ENCODE measurements around the gene PCTP.

The PCTP gene

GRCh38 chr17:55818451-55819375 lies 67.9 kb downstream of the PCTP start:
- no peaks in the 10 kb centered on the region for H3K4me1 ChIP-seq (ENCODE audit: insufficient read depth, poor library complexity, severe bottlenecking)
- DNase-seq (ENCODE audit: low spot score) (no peak), ATAC-seq (ENCODE audit: low read depth) (no peak)
- no peaks in the 10 kb centered on the region for H3K36me3 ChIP-seq (ENCODE audit: low read depth)
- H3K9me3 ChIP-seq (ENCODE audit: severe bottlenecking), result no peaks in the 10 kb centered on the region
- no peak for TF ChIP-seq CTCF (IDR thresholded peaks at IDR 0.05; ENCODE audit: poor library complexity, severe bottlenecking)
- H3K27ac ChIP-seq (ENCODE audit: poor library complexity, severe bottlenecking), result no peak overlapping the region
- no peaks in the 10 kb centered on the region for H3K27me3 ChIP-seq (ENCODE audit: insufficient read depth, poor library complexity, severe bottlenecking)
- no peak overlapping the region for H3K4me3 ChIP-seq (ENCODE audit: severe bottlenecking)

GRCh38 chr17:55820675-55821074 lies 69.8 kb downstream of the PCTP start:
- ATAC-seq (ENCODE audit: low read depth), result no peak
- Histone ChIP-seq H3K9me3 (ENCODE audit: severe bottlenecking) (no peaks in the 10 kb centered on the region), H3K4me3 (ENCODE audit: severe bottlenecking) (no peak overlapping the region), H3K27me3 (ENCODE audit: insufficient read depth, poor library complexity, severe bottlenecking) (no peaks in the 10 kb centered on the region), H3K27ac (ENCODE audit: poor library complexity, severe bottlenecking) (no peak overlapping the region), H3K4me1 (ENCODE audit: insufficient read depth, poor library complexity, severe bottlenecking) (no peaks in the 10 kb centered on the region), H3K36me3 (ENCODE audit: low read depth) (no peaks in the 10 kb centered on the region)
- DNase-seq (ENCODE audit: low spot score), result no peak
- TF ChIP-seq CTCF (IDR thresholded peaks at IDR 0.05; ENCODE audit: poor library complexity, severe bottlenecking), result no peak

GRCh38 chr17:55822028-55822427 lies 71.2 kb downstream of the PCTP start:
- H3K27ac ChIP-seq (ENCODE audit: poor library complexity, severe bottlenecking), result no peak overlapping the region
- no peaks in the 10 kb centered on the region for H3K4me1 ChIP-seq (ENCODE audit: insufficient read depth, poor library complexity, severe bottlenecking)
- H3K27me3 ChIP-seq (ENCODE audit: insufficient read depth, poor library complexity, severe bottlenecking), result no peaks in the 10 kb centered on the region
- ATAC-seq (ENCODE audit: low read depth), result no peak
- no peak for TF ChIP-seq CTCF (IDR thresholded peaks at IDR 0.05; ENCODE audit: poor library complexity, severe bottlenecking)
- no peak overlapping the region for H3K4me3 ChIP-seq (ENCODE audit: severe bottlenecking)
- DNase-seq (ENCODE audit: low spot score), result no peak
- no peaks in the 10 kb centered on the region for H3K36me3 ChIP-seq (ENCODE audit: low read depth)
- no peaks in the 10 kb centered on the region for H3K9me3 ChIP-seq (ENCODE audit: severe bottlenecking)

GRCh38 chr17:55825213-55825612 lies 74.4 kb downstream of the PCTP start:
- H3K4me1 ChIP-seq (ENCODE audit: insufficient read depth, poor library complexity, severe bottlenecking), result no peaks in the 10 kb centered on the region
- ATAC-seq (ENCODE audit: low read depth) (peak; percentile 50; the same call in 1 of the 3 replicates), DNase-seq (ENCODE audit: low spot score) (no peak)
- no peak overlapping the region for H3K4me3 ChIP-seq (ENCODE audit: severe bottlenecking)
- no peaks in the 10 kb centered on the region for H3K36me3 ChIP-seq (ENCODE audit: low read depth)
- H3K9me3 ChIP-seq (ENCODE audit: severe bottlenecking), result no peaks in the 10 kb centered on the region
- peaks cover 10% of the 10 kb centered on the region for H3K27me3 ChIP-seq (ENCODE audit: insufficient read depth, poor library complexity, severe bottlenecking)
- no peak overlapping the region for H3K27ac ChIP-seq (ENCODE audit: poor library complexity, severe bottlenecking)
- peak; percentile 48 for TF ChIP-seq CTCF (IDR thresholded peaks at IDR 0.05; ENCODE audit: poor library complexity, severe bottlenecking)

All from RWPE2 (cell line).